H1 (cell line): ENCODE results near the gene USF1. TPM values are rescaled to one million over a fixed set of nuclear protein-coding genes. Genes with fewer than 3 reads are reported as not detected.
A peak's percentile ranks its signal among the peaks of the same experiment; 100 is the strongest.

Experiments used
- CTCF ChIA-PET: fragments of 300-600 bp; sonication (Branson Sonifier 250); formaldehyde crosslinking; loops from one replicate; lab custom pipeline; 2021; ENCODE audit not compliant: partially characterized antibody; lab: Charles Lee
- POLR2A ChIA-PET: fragments of 300-600 bp; sonication (Branson Sonifier 250); formaldehyde crosslinking; loops from one replicate; lab custom pipeline; 2021; ENCODE audit warnings: inconsistent platforms; ENCODE audit not compliant: partially characterized antibody; lab: Charles Lee
- DNase-seq, 2 experiments: peaks; one replicate each; pipeline versions ENCODE4 v3.0.0 to v3.0.0-alpha.2; 2010 to 2022; ENCODE audit warnings: low spot score in 2 of 2, low read depth in 1 of 2, mixed read lengths in 1 of 2
- FAIRE-seq: peaks from 2 replicates; lab custom pipeline; 2011; peaks lifted over from hg19 to GRCh38; lab: Jason Lieb, UNC
- H2AFZ ChIP-seq: 2 replicates; pipeline ENCODE4 v1.8.1; 2012; ENCODE audit warnings: low read length, inconsistent platforms
- H2AK5ac ChIP-seq: 2 replicates; pipeline ENCODE4 v1.6.1; 2013; ENCODE audit warnings: low read depth, low read length
- H2BK120ac ChIP-seq: replicated peaks from 2 replicates; pipeline ENCODE3; 2013; ENCODE audit warnings: low read depth, low read length, inconsistent platforms
- H2BK12ac ChIP-seq: 2 replicates; pipeline ENCODE4 v1.6.1; 2013; ENCODE audit warnings: low read depth, low read length
- H2BK15ac ChIP-seq: 2 replicates; pipeline ENCODE4 v1.6.1; 2013; ENCODE audit warnings: low read length
- H2BK20ac ChIP-seq: 2 replicates; pipeline ENCODE4 v1.6.1; 2013; ENCODE audit warnings: low read length
- H2BK5ac ChIP-seq: 2 replicates; pipeline ENCODE4 v1.6.1; 2013; ENCODE audit warnings: low read depth, low read length
- H3K14ac ChIP-seq: 2 replicates; pipeline ENCODE4 v1.6.1; 2013; ENCODE audit warnings: inconsistent platforms; ENCODE audit not compliant: insufficient read length
- H3K18ac ChIP-seq: 2 replicates; pipeline ENCODE4 v1.6.1; 2013; ENCODE audit warnings: low read length; ENCODE audit errors: extremely low read depth
- H3K23ac ChIP-seq: 2 replicates; pipeline ENCODE4 v1.6.1; 2013; ENCODE audit warnings: inconsistent platforms; ENCODE audit not compliant: insufficient read length
- H3K23me2 ChIP-seq: 2 replicates; pipeline ENCODE4 v1.6.1; 2013; ENCODE audit warnings: low read depth, low read length
- H3K27ac ChIP-seq: 2 replicates; pipeline ENCODE4 v1.6.1; 2011; ENCODE audit warnings: low read depth, low read length, inconsistent platforms
- H3K27me3 ChIP-seq, 4 experiments: replicated peaks in 1 of 4; 1 replicate in 1 of 4; 2 replicates in 3 of 4; pipeline versions ENCODE4 v1.6.1 to v1.8.1; 2011 to 2013; ENCODE audit warnings: low read length in 3 of 4, mild to moderate bottlenecking in 3 of 4, inconsistent platforms in 2 of 4, mixed read lengths in 2 of 4, moderate library complexity in 1 of 4; ENCODE audit not compliant: control insufficient read depth in 3 of 4, insufficient read depth in 3 of 4; ENCODE audit errors: extremely low read depth in 1 of 4
- H3K36me3 ChIP-seq, 4 experiments: 2 replicates each; pipeline versions ENCODE4 v1.6.1 to v1.8.1; 2011 to 2013; ENCODE audit warnings: mild to moderate bottlenecking in 4 of 4, low read length in 3 of 4, moderate library complexity in 2 of 4, control low read depth in 1 of 4, inconsistent platforms in 1 of 4; ENCODE audit not compliant: insufficient read depth in 4 of 4, control insufficient read depth in 2 of 4
- H3K4ac ChIP-seq: replicated peaks from 2 replicates; pipeline ENCODE3; 2013; ENCODE audit warnings: low read length, low read depth, mixed read lengths, inconsistent platforms; ENCODE audit not compliant: insufficient read length
- H3K4me1 ChIP-seq, 4 experiments: replicated peaks in 1 of 4; 1 replicate in 1 of 4; 2 replicates in 3 of 4; pipeline versions ENCODE4 v1.6.1 to v1.8.1; 2011 to 2013; ENCODE audit warnings: low read length in 3 of 4, inconsistent platforms in 2 of 4, mixed read lengths in 1 of 4; ENCODE audit not compliant: insufficient read depth in 4 of 4, control insufficient read depth in 3 of 4
- H3K4me2 ChIP-seq, 2 experiments: 2 replicates each; pipeline versions ENCODE4 v1.6.1 to v1.8.1; 2011 to 2013; ENCODE audit warnings: low read depth in 2 of 2, low read length in 2 of 2, control low read depth in 1 of 2, inconsistent platforms in 1 of 2, mild to moderate bottlenecking in 1 of 2; ENCODE audit not compliant: insufficient read depth in 1 of 2
- H3K4me3 ChIP-seq, 4 experiments: fragments of 200-600, 300-600 bp in 1 of 4; sonication (generic), shearing (Covaris generic), sonication (Bioruptor Twin) in 1 of 4; 2 replicates each; pipeline versions ENCODE4 v1.5.1 to v1.8.1; 2011 to 2016; ENCODE audit warnings: low read length in 4 of 4, low read depth in 3 of 4, control low read depth in 2 of 4, inconsistent platforms in 2 of 4, mild to moderate bottlenecking in 2 of 4, mixed read lengths in 1 of 4, moderate library complexity in 1 of 4; ENCODE audit not compliant: insufficient read depth in 2 of 4; ENCODE audit errors: extremely low read depth in 1 of 4
- H3K56ac ChIP-seq: replicated peaks from 2 replicates; pipeline ENCODE3; 2013; ENCODE audit warnings: low read depth, mild to moderate bottlenecking, mixed read lengths, low read length, inconsistent platforms; ENCODE audit not compliant: insufficient read length
- H3K79me1 ChIP-seq: 2 replicates; pipeline ENCODE4 v1.6.1; 2013; ENCODE audit warnings: low read depth, low read length, control low read depth
- H3K79me2 ChIP-seq, 2 experiments: 2 replicates each; pipeline versions ENCODE4 v1.6.1 to v1.8.1; 2012 to 2013; ENCODE audit warnings: low read length in 2 of 2, mild to moderate bottlenecking in 2 of 2, inconsistent platforms in 1 of 2; ENCODE audit not compliant: insufficient read depth in 2 of 2, control insufficient read depth in 1 of 2
- H3K9ac ChIP-seq, 4 experiments: replicated peaks in 1 of 4; 1 replicate in 1 of 4; 2 replicates in 3 of 4; pipeline versions ENCODE4 v1.6.1 to v1.8.1; 2011 to 2013; ENCODE audit warnings: low read depth in 3 of 4, low read length in 3 of 4, control low read depth in 2 of 4, mild to moderate bottlenecking in 2 of 4, moderate library complexity in 2 of 4, inconsistent platforms in 1 of 4; ENCODE audit errors: extremely low read depth in 1 of 4
- H3K9me3 ChIP-seq, 2 experiments: 2 replicates each; pipeline versions ENCODE4 v1.6.1 to v1.8.1; 2012 to 2013; ENCODE audit warnings: mild to moderate bottlenecking in 2 of 2, moderate library complexity in 2 of 2, control low read depth in 1 of 2, inconsistent platforms in 1 of 2, low read depth in 1 of 2, low read length in 1 of 2, mixed read lengths in 1 of 2; ENCODE audit not compliant: insufficient read depth in 2 of 2
- H4K20me1 ChIP-seq, 2 experiments: replicated peaks in 1 of 2; 2 replicates each; pipeline versions ENCODE3 to v1.8.1; 2011 to 2013; ENCODE audit warnings: inconsistent platforms in 2 of 2, low read length in 2 of 2, mild to moderate bottlenecking in 1 of 2; ENCODE audit not compliant: insufficient read depth in 2 of 2, control insufficient read depth in 1 of 2
- H4K5ac ChIP-seq: 2 replicates; pipeline ENCODE4 v1.6.1; 2013; ENCODE audit warnings: low read length, low read depth, mixed read lengths, inconsistent platforms; ENCODE audit not compliant: insufficient read length
- H4K8ac ChIP-seq: 2 replicates; pipeline ENCODE4 v1.8.0; 2013; ENCODE audit warnings: mild to moderate bottlenecking, moderate library complexity, low read length, inconsistent platforms; ENCODE audit not compliant: insufficient read depth; ENCODE audit errors: extremely low read depth
- H4K91ac ChIP-seq: replicated peaks from 2 replicates; pipeline ENCODE3; 2013; ENCODE audit warnings: low read length, mixed read lengths, inconsistent platforms; ENCODE audit not compliant: insufficient read length
- CTBP2 ChIP-seq: IDR thresholded peaks from 2 replicates; pipeline ENCODE4 v1.7.0; 2011; ENCODE audit warnings: borderline replicate concordance, mild to moderate bottlenecking, moderate library complexity, mixed read lengths, low read length; ENCODE audit not compliant: insufficient read depth, insufficient read length
- EGR1 ChIP-seq: IDR thresholded peaks from 2 replicates; pipeline ENCODE4 v1.6.1; 2011; ENCODE audit warnings: low read depth, low read length, borderline replicate concordance
- FOSL1 ChIP-seq: IDR thresholded peaks from 2 replicates; pipeline ENCODE4 v1.6.1; 2011; ENCODE audit warnings: mild to moderate bottlenecking, low read depth, low read length, moderate library complexity; ENCODE audit not compliant: insufficient read depth
- HDAC6 ChIP-seq: IDR thresholded peaks from one replicate; pipeline ENCODE4 v1.7.1; 2012; ENCODE audit warnings: low read depth, mild to moderate bottlenecking, inconsistent platforms, low read length, moderate library complexity
- KDM5A ChIP-seq: fragments of 200-600 bp; IDR thresholded peaks from 2 replicates; pipeline ENCODE4 v1.7.1; 2012; ENCODE audit warnings: mild to moderate bottlenecking, low read length, inconsistent platforms, mixed read lengths
- MAFK ChIP-seq: IDR thresholded peaks from 2 replicates; pipeline ENCODE4 v1.6.1; 2012; ENCODE audit warnings: low read depth, mild to moderate bottlenecking, improper control_type of control experiment, low read length
- POLR2AphosphoS5 ChIP-seq: IDR thresholded peaks from 2 replicates; pipeline ENCODE4 v1.6.1; 2011; ENCODE audit warnings: low read depth, low read length
- SP1 ChIP-seq: IDR thresholded peaks from 2 replicates; pipeline ENCODE4 v1.6.1; 2011; ENCODE audit warnings: low read depth, low read length
- TAF1 ChIP-seq: IDR thresholded peaks from 2 replicates; pipeline ENCODE4 v1.6.1; 2011; ENCODE audit warnings: mild to moderate bottlenecking, low read depth, low read length
- WGBS, 2 experiments: shearing (Covaris generic) in 1 of 2; methylation state at CpG; one replicate each; pipeline versions ENCODE4 v1.1.6 to v1.1.7; 2013 to 2015; ENCODE audit warnings: low lambda C conversion rate in 2 of 2, mixed read lengths in 2 of 2, inconsistent platforms in 1 of 2, low coverage in 1 of 2, missing lambda C conversion rate in 1 of 2; ENCODE audit not compliant: insufficient replicate concordance in 2 of 2, insufficient coverage in 1 of 2, insufficient read length in 1 of 2; ENCODE audit errors: extremely low coverage in 1 of 2, missing lambda C conversion rate in 1 of 2; 5-methylcytosine and 5-hydroxymethylcytosine counted together
- polyA plus RNA-seq, 7 experiments: library from polyadenylated mRNA; depleted of rRNA in 3 of 7; stranded (reverse) in 5 of 7; unstranded in 2 of 7; fragments of >200 nt in 5 of 7; fragments of 200-250 nt in 2 of 7; gene quantifications; 1 replicate in 5 of 7; 2 replicates in 1 of 7; 4 replicates in 1 of 7; pipeline versions ENCODE4 v1.2.1 to v1.2.3, GENCODE V29; 2011 to 2013; ENCODE audit warnings: missing spikeins in 2 of 7, mixed read lengths in 2 of 7
- total RNA-seq: library from RNA; stranded (reverse); fragmentation: NEBNext Ultra II Directional; extraction: Animal tissue kit (Norgen Biotek cat#: 25700); gene quantifications from 2 replicates; pipeline ENCODE4 v1.2.1, GENCODE V29; 2021
- TF ChIP-seq, protein P1 (sequence below): IDR thresholded peaks from 2 replicates; pipeline ENCODE4 v1.6.1; 2012; ENCODE audit warnings: inconsistent platforms

USF1 gene
- total and polyA plus RNA-seq, 2 of the 8 experiments (the other 6 are each of a cell fraction or from before 2014, with no cell fraction given), result 45.7 to 68.9 TPM

DNA sequence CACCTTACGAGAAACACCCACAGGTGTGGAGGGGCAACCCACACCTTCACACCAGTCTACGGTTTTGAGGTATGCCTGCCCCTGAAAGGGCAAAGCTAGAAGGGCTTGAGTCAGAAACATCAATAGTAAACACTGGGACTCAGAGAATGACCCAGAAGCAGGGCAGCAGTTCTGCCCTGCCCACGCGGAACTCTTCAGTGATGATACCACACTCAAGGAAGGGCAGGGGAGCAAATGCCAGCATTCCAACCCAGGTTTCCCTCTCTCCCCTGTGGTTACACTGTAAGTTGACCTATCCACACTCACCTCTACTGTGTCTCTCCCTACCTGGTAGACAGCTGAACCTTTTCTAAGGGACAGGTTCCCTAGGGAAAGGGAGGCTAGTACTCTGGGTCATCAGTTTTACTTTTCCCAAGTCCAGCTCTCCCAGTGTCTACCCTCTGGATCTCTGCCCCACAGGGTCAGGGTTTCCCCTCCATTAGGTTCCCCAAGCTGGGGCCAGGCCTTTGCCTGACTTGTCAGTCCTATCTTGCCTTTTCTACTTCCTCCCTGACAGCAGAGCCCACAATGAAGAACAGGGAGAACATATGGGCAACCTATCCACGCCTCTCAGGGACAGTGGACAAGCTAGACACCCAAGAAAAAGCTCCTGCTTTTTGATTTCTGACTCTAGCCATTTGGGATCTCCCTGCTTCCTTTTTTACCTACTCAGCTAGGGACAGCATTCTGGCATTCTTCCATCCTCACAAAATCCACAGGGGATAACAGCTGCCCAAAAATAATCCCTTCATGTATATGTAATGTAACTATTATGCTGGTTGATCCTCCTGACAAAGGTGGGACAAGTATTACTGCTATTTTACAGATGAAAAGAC, 27.8 kb downstream of the USF1 start:
- no peak overlapping the region for H3K4ac ChIP-seq
- H3K9ac ChIP-seq, result peak overlapping the region in 2 of 4 experiments; percentile 5 to 8; a peak in 2 of 7 replicates
- no peak overlapping the region for H4K5ac ChIP-seq
- DNase-seq, result no peak
- H3K18ac ChIP-seq, result peak overlapping the region; percentile 36; the same call in 1 of the 2 replicates
- peaks cover 14% of the 10 kb centered on the region for H3K79me1 ChIP-seq
- H3K4me2 ChIP-seq, result peak overlapping the region; percentile 80 to 92
- H4K8ac ChIP-seq, result no peak overlapping the region
- WGBS, 2 experiments, result 73% methylated on average over 5 of the region's 5 CpGs; no CpG with 5 or more reads in 1 of the 2 experiments
- peaks cover 11% of the 10 kb centered on the region for H3K23me2 ChIP-seq
- H3K79me2 ChIP-seq, result peaks cover 37 to 69% of the 10 kb centered on the region in 2 experiments
- peak overlapping the region; percentile 43; the same call in 1 of the 2 replicates for H2AK5ac ChIP-seq
- H3K56ac ChIP-seq, result no peak overlapping the region
- H2AFZ ChIP-seq, result no peak overlapping the region
- peak overlapping the region; percentile 15; the same call in 1 of the 2 replicates for H3K27ac ChIP-seq
- no peaks in the 10 kb centered on the region for H3K9me3 ChIP-seq
- peak overlapping the region; percentile 3 to 96 (median 53); a peak in 6 of 8 replicates for H3K4me3 ChIP-seq
- 0 out of 2 replicates have a peak overlapping the region, but pooled peaks have one; percentile 24 for H2BK20ac ChIP-seq
- no peak for FAIRE-seq
- H4K91ac ChIP-seq, result no peak overlapping the region
- no peak overlapping the region for H3K23ac ChIP-seq
- peak overlapping the region; percentile 75; the same call in 1 of the 2 replicates for H2BK5ac ChIP-seq
- H2BK120ac ChIP-seq, result no peak overlapping the region
- 0 out of 2 replicates have a peak overlapping the region, but pooled peaks have one; percentile 35 for H2BK12ac ChIP-seq
- H2BK15ac ChIP-seq, result peak overlapping the region; percentile 88
- H3K27me3 ChIP-seq, result no peaks in the 10 kb centered on the region
- ChIA-PET POLR2A (interaction anchor here (0.6 to 2.1 kb wide), 10 partner anchors 8 to 149 kb away, joined by 3 to 14 read pairs (median 3); partner anchors contain the start of genes NIT1, PFDN2, TSTD1 and USF1), CTCF (interaction anchor here (0.8 to 2.2 kb wide), 8 partner anchors 14 to 80 kb away, joined by 3 to 12 read pairs (median 6); partner anchors contain the start of gene KLHDC9)
- H3K14ac ChIP-seq, result no peak overlapping the region
- H3K36me3 ChIP-seq, result peaks cover 0 to 5% (median 0%) of the 10 kb centered on the region in 4 experiments; a peak in 1 of 8 replicates
- peaks cover 17 to 30% (median 22%) of the 10 kb centered on the region in 4 experiments for H3K4me1 ChIP-seq
- peaks cover 6 to 24% of the 10 kb centered on the region in 2 experiments for H4K20me1 ChIP-seq
- TF ChIP-seq HDAC6 (no peak), EGR1 (no peak), TAF1 (no peak), KDM5A (no peak), FOSL1 (no peak), POLR2AphosphoS5 (no peak), CTBP2 (no peak), SP1 (no peak), MAFK (no peak)
- TF ChIP-seq, protein P1, sequence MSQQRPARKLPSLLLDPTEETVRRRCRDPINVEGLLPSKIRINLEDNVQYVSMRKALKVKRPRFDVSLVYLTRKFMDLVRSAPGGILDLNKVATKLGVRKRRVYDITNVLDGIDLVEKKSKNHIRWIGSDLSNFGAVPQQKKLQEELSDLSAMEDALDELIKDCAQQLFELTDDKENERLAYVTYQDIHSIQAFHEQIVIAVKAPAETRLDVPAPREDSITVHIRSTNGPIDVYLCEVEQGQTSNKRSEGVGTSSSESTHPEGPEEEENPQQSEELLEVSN, result no peak
